Smooth muscle cell (in vitro differentiated cells): Measurements from ENCODE around the gene PPP2R2B. TPM values are rescaled to one million over a fixed set of nuclear protein-coding genes. Genes with fewer than 3 reads are reported as not detected.

Experiments used
- DNase-seq: peaks from one replicate; lab custom pipeline; 2025; ENCODE audit not compliant: unreplicated experiment; lab: John Stamatoyannopoulos, UW
- H2AFZ ChIP-seq: fragments of 200-600 bp; sonication (generic); 2 replicates; pipeline ENCODE4 v1.6.0; 2016; ENCODE audit warnings: antibody characterized with exemption, low read depth, mild to moderate bottlenecking
- H3F3A ChIP-seq: fragments of 200-600 bp; sonication (generic); 2 replicates; pipeline ENCODE4 v1.6.0; 2017; ENCODE audit warnings: antibody characterized with exemption, low read depth
- H3K27ac ChIP-seq: fragments of 200-600 bp; sonication (generic); 2 replicates; pipeline ENCODE4 v1.5.1; 2016; ENCODE audit warnings: low read depth, mild to moderate bottlenecking
- H3K27me3 ChIP-seq: fragments of 200-600 bp; sonication (generic); 2 replicates; pipeline ENCODE4 v1.6.1; 2016; ENCODE audit warnings: low read depth, mild to moderate bottlenecking
- H3K36me3 ChIP-seq: fragments of 200-600 bp; sonication (generic); 2 replicates; pipeline ENCODE4 v1.5.1; 2016; ENCODE audit warnings: low read depth
- H3K4me1 ChIP-seq: fragments of 200-600 bp; sonication (generic); 2 replicates; pipeline ENCODE4 v1.5.1; 2016; ENCODE audit warnings: low read depth
- H3K4me2 ChIP-seq: fragments of 200-600 bp; sonication (generic); 2 replicates; pipeline ENCODE4 v1.6.0; 2016; ENCODE audit warnings: mild to moderate bottlenecking
- H3K4me3 ChIP-seq: fragments of 200-600 bp; sonication (generic); 2 replicates; pipeline ENCODE4 v1.5.1; 2016; ENCODE audit warnings: mild to moderate bottlenecking
- H3K79me2 ChIP-seq: fragments of 200-600 bp; sonication (generic); 2 replicates; pipeline ENCODE4 v1.6.0; 2016; ENCODE audit warnings: low read depth, mild to moderate bottlenecking
- H3K9ac ChIP-seq: fragments of 200-600 bp; sonication (generic); 2 replicates; pipeline ENCODE4 v1.6.0; 2016; ENCODE audit warnings: low read depth
- H3K9me3 ChIP-seq: fragments of 200-600 bp; sonication (generic); replicated peaks from 2 replicates; pipeline ENCODE4 v1.5.1; 2016; ENCODE audit warnings: low read depth
- H4K20me1 ChIP-seq: fragments of 200-600 bp; sonication (generic); 2 replicates; pipeline ENCODE4 v1.6.0; 2016; ENCODE audit warnings: low read depth
- CTCF ChIP-seq: fragments of 200-600 bp; sonication (generic); IDR thresholded peaks from 2 replicates; pipeline ENCODE4 v1.5.1; 2017; ENCODE audit warnings: borderline replicate concordance, mild to moderate bottlenecking, antibody characterized with exemption; ENCODE audit not compliant: insufficient read depth, poor library complexity, severe bottlenecking
- WGBS: methylation state at CpG from one replicate; pipeline ENCODE4 v1.1.7; 2016; ENCODE audit warnings: low lambda C conversion rate; 5-methylcytosine and 5-hydroxymethylcytosine counted together
- polyA plus RNA-seq: library from polyadenylated mRNA; unstranded; fragments of >200 nt; fragmentation: Nextera tagmentation; extraction: Ambion mirVana; gene quantifications from 2 replicates; pipeline ENCODE4 v1.2.1, GENCODE V29; 2016
- total RNA-seq: library from RNA; depleted of rRNA; stranded (reverse); fragments of >200 nt; gene quantifications from 2 replicates; pipeline ENCODE4 v1.2.3, GENCODE V29; 2014

The PPP2R2B gene
- total and polyA plus RNA-seq, 2 experiments from 2014 or later = 0.89 to 2.2 TPM

GRCh38 chr5:146748533-146748932, 130.0 kb downstream of the PPP2R2B start:
- Histone ChIP-seq H3F3A (no peaks in the 10 kb centered on the region), H3K9ac (no peak overlapping the region), H3K27me3 (no peaks in the 10 kb centered on the region), H3K27ac (no peak overlapping the region), H3K4me1 (no peaks in the 10 kb centered on the region), H3K9me3 (no peaks in the 10 kb centered on the region), H3K4me2 (no peak overlapping the region), H3K36me3 (no peaks in the 10 kb centered on the region), H2AFZ (no peak overlapping the region), H3K4me3 (no peak overlapping the region), H4K20me1 (no peaks in the 10 kb centered on the region), H3K79me2 (no peaks in the 10 kb centered on the region)
- TF ChIP-seq CTCF = no peak
- DNase-seq = no peak
- 90% methylated on average over 1 of the region's 1 CpG for WGBS

GRCh38 chr5:146745931-146746577, 132.5 kb downstream of the PPP2R2B start:
- Histone ChIP-seq H3K27ac (no peak overlapping the region), H3K27me3 (no peaks in the 10 kb centered on the region), H4K20me1 (no peaks in the 10 kb centered on the region), H3F3A (no peaks in the 10 kb centered on the region), H2AFZ (no peak overlapping the region), H3K4me1 (no peaks in the 10 kb centered on the region), H3K9me3 (no peaks in the 10 kb centered on the region), H3K9ac (no peak overlapping the region), H3K36me3 (no peaks in the 10 kb centered on the region), H3K79me2 (no peaks in the 10 kb centered on the region), H3K4me3 (no peak overlapping the region), H3K4me2 (no peak overlapping the region)
- DNase-seq = no peak
- TF ChIP-seq CTCF = no peak
- WGBS = 85% methylated on average over 5 of the region's 5 CpGs

GRCh38 chr5:146744068-146744745, 134.3 kb downstream of the PPP2R2B start:
- H3K4me1 ChIP-seq = no peaks in the 10 kb centered on the region
- no peaks in the 10 kb centered on the region for H3K27me3 ChIP-seq
- H3K36me3 ChIP-seq = no peaks in the 10 kb centered on the region
- no peak overlapping the region for H3K9ac ChIP-seq
- WGBS = 92% methylated on average over 2 of the region's 2 CpGs
- no peak overlapping the region for H2AFZ ChIP-seq
- no peak for DNase-seq
- no peak overlapping the region for H3K4me2 ChIP-seq
- H4K20me1 ChIP-seq = no peaks in the 10 kb centered on the region
- no peaks in the 10 kb centered on the region for H3K79me2 ChIP-seq
- H3K27ac ChIP-seq = no peak overlapping the region
- H3K9me3 ChIP-seq = no peaks in the 10 kb centered on the region
- TF ChIP-seq CTCF = no peak
- H3K4me3 ChIP-seq = no peak overlapping the region
- no peaks in the 10 kb centered on the region for H3F3A ChIP-seq
